Measurements from ENCODE around the gene LTBP3.

Gene LTBP3

DNA sequence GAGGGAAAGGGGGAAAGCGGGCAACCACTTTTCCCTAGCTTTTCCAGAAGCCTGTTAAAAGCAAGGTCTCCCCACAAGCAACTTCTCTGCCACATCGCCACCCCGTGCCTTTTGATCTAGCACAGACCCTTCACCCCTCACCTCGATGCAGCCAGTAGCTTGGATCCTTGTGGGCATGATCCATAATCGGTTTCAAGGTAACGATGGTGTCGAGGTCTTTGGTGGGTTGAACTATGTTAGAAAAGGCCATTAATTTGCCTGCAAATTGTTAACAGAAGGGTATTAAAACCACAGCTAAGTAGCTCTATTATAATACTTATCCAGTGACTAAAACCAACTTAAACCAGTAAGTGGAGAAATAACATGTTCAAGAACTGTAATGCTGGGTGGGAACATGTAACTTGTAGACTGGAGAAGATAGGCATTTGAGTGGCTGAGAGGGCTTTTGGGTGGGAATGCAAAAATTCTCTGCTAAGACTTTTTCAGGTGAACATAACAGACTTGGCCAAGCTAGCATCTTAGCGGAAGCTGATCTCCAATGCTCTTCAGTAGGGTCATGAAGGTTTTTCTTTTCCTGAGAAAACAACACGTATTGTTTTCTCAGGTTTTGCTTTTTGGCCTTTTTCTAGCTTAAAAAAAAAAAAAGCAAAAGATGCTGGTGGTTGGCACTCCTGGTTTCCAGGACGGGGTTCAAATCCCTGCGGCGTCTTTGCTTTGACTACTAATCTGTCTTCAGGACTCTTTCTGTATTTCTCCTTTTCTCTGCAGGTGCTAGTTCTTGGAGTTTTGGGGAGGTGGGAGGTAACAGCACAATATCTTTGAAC, 52.5 kb downstream of the LTBP3 start:
- peak in 1 of 2 donors; percentile 43 for DNase-seq

DNA sequence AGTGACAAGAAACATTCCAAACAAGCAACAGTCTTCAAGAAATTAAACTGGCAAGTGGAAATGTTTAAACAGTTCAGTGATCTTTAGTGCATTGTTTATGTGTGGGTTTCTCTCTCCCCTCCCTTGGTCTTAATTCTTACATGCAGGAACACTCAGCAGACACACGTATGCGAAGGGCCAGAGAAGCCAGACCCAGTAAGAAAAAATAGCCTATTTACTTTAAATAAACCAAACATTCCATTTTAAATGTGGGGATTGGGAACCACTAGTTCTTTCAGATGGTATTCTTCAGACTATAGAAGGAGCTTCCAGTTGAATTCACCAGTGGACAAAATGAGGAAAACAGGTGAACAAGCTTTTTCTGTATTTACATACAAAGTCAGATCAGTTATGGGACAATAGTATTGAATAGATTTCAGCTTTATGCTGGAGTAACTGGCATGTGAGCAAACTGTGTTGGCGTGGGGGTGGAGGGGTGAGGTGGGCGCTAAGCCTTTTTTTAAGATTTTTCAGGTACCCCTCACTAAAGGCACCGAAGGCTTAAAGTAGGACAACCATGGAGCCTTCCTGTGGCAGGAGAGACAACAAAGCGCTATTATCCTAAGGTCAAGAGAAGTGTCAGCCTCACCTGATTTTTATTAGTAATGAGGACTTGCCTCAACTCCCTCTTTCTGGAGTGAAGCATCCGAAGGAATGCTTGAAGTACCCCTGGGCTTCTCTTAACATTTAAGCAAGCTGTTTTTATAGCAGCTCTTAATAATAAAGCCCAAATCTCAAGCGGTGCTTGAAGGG, 53.3 kb downstream of the LTBP3 start:
- peak in 1 of 2 donors; percentile 40 for DNase-seq

DNA sequence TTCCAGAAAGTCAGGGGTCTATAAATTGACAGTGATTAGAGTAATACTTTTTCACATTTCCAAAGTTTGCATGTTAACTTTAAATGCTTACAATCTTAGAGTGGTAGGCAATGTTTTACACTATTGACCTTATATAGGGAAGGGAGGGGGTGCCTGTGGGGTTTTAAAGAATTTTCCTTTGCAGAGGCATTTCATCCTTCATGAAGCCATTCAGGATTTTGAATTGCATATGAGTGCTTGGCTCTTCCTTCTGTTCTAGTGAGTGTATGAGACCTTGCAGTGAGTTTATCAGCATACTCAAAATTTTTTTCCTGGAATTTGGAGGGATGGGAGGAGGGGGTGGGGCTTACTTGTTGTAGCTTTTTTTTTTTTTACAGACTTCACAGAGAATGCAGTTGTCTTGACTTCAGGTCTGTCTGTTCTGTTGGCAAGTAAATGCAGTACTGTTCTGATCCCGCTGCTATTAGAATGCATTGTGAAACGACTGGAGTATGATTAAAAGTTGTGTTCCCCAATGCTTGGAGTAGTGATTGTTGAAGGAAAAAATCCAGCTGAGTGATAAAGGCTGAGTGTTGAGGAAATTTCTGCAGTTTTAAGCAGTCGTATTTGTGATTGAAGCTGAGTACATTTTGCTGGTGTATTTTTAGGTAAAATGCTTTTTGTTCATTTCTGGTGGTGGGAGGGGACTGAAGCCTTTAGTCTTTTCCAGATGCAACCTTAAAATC, 54.0 kb downstream of the LTBP3 start:
- peak in 1 of 2 donors; percentile 47 for DNase-seq

DNA sequence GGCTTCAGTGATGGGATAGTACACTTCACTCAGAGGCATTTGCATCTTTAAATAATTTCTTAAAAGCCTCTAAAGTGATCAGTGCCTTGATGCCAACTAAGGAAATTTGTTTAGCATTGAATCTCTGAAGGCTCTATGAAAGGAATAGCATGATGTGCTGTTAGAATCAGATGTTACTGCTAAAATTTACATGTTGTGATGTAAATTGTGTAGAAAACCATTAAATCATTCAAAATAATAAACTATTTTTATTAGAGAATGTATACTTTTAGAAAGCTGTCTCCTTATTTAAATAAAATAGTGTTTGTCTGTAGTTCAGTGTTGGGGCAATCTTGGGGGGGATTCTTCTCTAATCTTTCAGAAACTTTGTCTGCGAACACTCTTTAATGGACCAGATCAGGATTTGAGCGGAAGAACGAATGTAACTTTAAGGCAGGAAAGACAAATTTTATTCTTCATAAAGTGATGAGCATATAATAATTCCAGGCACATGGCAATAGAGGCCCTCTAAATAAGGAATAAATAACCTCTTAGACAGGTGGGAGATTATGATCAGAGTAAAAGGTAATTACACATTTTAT, 54.7 kb downstream of the LTBP3 start:
- no peak for DNase-seq

DNA sequence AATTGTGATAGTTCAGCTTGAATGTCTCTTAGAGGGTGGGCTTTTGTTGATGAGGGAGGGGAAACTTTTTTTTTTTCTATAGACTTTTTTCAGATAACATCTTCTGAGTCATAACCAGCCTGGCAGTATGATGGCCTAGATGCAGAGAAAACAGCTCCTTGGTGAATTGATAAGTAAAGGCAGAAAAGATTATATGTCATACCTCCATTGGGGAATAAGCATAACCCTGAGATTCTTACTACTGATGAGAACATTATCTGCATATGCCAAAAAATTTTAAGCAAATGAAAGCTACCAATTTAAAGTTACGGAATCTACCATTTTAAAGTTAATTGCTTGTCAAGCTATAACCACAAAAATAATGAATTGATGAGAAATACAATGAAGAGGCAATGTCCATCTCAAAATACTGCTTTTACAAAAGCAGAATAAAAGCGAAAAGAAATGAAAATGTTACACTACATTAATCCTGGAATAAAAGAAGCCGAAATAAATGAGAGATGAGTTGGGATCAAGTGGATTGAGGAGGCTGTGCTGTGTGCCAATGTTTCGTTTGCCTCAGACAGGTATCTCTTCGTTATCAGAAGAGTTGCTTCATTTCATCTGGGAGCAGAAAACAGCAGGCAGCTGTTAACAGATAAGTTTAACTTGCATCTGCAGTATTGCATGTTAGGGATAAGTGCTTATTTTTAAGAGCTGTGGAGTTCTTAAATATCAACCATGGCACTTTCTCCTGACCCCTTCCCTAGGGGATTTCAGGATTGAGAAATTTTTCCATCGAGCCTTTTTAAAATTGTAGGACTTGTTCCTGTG, 55.4 kb downstream of the LTBP3 start:
- peak in 1 of 2 donors; percentile 51 for DNase-seq

DNA sequence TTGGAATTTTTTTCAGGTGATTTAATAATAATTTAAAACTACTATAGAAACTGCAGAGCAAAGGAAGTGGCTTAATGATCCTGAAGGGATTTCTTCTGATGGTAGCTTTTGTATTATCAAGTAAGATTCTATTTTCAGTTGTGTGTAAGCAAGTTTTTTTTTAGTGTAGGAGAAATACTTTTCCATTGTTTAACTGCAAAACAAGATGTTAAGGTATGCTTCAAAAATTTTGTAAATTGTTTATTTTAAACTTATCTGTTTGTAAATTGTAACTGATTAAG, 55.9 kb downstream of the LTBP3 start:
- DNase-seq = no peak

DNA sequence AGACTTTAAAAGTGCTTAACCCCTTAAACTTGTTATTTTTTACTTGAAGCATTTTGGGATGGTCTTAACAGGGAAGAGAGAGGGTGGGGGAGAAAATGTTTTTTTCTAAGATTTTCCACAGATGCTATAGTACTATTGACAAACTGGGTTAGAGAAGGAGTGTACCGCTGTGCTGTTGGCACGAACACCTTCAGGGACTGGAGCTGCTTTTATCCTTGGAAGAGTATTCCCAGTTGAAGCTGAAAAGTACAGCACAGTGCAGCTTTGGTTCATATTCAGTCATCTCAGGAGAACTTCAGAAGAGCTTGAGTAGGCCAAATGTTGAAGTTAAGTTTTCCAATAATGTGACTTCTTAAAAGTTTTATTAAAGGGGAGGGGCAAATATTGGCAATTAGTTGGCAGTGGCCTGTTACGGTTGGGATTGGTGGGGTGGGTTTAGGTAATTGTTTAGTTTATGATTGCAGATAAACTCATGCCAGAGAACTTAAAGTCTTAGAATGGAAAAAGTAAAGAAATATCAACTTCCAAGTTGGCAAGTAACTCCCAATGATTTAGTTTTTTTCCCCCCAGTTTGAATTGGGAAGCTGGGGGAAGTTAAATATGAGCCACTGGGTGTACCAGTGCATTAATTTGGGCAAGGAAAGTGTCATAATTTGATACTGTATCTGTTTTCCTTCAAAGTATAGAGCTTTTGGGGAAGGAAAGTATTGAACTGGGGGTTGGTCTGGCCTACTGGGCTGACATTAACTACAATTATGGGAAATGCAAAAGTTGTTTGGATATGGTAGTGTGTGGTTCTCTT, 56.5 kb downstream of the LTBP3 start:
- DNase-seq = peak in 1 of 2 donors; percentile 39

DNA sequence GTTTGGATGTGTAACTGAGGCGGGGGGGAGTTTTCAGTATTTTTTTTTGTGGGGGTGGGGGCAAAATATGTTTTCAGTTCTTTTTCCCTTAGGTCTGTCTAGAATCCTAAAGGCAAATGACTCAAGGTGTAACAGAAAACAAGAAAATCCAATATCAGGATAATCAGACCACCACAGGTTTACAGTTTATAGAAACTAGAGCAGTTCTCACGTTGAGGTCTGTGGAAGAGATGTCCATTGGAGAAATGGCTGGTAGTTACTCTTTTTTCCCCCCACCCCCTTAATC, 57.0 kb downstream of the LTBP3 start:
- DNase-seq = peak in 1 of 2 donors; percentile 37

DNA sequence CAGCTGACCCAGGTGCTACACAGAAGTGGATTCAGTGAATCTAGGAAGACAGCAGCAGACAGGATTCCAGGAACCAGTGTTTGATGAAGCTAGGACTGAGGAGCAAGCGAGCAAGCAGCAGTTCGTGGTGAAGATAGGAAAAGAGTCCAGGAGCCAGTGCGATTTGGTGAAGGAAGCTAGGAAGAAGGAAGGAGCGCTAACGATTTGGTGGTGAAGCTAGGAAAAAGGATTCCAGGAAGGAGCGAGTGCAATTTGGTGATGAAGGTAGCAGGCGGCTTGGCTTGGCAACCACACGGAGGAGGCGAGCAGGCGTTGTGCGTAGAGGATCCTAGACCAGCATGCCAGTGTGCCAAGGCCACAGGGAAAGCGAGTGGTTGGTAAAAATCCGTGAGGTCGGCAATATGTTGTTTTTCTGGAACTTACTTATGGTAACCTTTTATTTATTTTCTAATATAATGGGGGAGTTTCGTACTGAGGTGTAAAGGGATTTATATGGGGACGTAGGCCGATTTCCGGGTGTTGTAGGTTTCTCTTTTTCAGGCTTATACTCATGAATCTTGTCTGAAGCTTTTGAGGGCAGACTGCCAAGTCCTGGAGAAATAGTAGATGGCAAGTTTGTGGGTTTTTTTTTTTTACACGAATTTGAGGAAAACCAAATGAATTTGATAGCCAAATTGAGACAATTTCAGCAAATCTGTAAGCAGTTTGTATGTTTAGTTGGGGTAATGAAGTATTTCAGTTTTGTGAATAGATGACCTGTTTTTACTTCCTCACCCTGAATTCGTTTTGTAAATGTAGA, 57.6 kb downstream of the LTBP3 start:
- peak; percentile 45 to 62 for DNase-seq

DNA sequence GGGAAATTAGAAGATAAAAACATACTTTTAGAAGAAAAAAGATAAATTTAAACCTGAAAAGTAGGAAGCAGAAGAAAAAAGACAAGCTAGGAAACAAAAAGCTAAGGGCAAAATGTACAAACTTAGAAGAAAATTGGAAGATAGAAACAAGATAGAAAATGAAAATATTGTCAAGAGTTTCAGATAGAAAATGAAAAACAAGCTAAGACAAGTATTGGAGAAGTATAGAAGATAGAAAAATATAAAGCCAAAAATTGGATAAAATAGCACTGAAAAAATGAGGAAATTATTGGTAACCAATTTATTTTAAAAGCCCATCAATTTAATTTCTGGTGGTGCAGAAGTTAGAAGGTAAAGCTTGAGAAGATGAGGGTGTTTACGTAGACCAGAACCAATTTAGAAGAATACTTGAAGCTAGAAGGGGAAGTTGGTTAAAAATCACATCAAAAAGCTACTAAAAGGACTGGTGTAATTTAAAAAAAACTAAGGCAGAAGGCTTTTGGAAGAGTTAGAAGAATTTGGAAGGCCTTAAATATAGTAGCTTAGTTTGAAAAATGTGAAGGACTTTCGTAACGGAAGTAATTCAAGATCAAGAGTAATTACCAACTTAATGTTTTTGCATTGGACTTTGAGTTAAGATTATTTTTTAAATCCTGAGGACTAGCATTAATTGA, 58.3 kb downstream of the LTBP3 start:
- DNase-seq = peak in 1 of 2 donors; percentile 54

DNA sequence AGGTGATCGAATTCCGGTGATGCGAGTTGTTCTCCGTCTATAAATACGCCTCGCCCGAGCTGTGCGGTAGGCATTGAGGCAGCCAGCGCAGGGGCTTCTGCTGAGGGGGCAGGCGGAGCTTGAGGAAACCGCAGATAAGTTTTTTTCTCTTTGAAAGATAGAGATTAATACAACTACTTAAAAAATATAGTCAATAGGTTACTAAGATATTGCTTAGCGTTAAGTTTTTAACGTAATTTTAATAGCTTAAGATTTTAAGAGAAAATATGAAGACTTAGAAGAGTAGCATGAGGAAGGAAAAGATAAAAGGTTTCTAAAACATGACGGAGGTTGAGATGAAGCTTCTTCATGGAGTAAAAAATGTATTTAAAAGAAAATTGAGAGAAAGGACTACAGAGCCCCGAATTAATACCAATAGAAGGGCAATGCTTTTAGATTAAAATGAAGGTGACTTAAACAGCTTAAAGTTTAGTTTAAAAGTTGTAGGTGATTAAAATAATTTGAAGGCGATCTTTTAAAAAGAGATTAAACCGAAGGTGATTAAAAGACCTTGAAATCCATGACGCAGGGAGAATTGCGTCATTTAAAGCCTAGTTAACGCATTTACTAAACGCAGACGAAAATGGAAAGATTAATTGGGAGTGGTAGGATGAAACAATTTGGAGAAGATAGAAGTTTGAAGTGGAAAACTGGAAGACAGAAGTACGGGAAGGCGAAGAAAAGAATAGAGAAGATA, 59.0 kb downstream of the LTBP3 start, which contains the start of gene MALAT1:
Gene MALAT1, plus strand, starts transcription at position 69 of the 736 bp plus-strand sequence.
- peak; percentile 94 to 97 for DNase-seq

DNA sequence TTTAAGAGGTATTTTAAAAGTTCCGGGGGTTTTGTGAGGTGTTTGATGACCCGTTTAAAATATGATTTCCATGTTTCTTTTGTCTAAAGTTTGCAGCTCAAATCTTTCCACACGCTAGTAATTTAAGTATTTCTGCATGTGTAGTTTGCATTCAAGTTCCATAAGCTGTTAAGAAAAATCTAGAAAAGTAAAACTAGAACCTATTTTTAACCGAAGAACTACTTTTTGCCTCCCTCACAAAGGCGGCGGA, 59.5 kb downstream of the LTBP3 start:
- no peak for DNase-seq

DNA sequence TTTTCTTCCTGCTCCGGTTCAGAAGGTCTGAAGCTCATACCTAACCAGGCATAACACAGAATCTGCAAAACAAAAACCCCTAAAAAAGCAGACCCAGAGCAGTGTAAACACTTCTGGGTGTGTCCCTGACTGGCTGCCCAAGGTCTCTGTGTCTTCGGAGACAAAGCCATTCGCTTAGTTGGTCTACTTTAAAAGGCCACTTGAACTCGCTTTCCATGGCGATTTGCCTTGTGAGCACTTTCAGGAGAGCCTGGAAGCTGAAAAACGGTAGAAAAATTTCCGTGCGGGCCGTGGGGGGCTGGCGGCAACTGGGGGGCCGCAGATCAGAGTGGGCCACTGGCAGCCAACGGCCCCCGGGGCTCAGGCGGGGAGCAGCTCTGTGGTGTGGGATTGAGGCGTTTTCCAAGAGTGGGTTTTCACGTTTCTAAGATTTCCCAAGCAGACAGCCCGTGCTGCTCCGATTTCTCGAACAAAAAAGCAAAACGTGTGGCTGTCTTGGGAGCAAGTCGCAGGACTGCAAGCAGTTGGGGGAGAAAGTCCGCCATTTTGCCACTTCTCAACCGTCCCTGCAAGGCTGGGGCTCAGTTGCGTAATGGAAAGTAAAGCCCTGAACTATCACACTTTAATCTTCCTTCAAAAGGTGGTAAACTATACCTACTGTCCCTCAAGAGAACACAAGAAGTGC, 60.0 kb downstream of the LTBP3 start:
- DNase-seq = peak; percentile 70 to 79

DNA sequence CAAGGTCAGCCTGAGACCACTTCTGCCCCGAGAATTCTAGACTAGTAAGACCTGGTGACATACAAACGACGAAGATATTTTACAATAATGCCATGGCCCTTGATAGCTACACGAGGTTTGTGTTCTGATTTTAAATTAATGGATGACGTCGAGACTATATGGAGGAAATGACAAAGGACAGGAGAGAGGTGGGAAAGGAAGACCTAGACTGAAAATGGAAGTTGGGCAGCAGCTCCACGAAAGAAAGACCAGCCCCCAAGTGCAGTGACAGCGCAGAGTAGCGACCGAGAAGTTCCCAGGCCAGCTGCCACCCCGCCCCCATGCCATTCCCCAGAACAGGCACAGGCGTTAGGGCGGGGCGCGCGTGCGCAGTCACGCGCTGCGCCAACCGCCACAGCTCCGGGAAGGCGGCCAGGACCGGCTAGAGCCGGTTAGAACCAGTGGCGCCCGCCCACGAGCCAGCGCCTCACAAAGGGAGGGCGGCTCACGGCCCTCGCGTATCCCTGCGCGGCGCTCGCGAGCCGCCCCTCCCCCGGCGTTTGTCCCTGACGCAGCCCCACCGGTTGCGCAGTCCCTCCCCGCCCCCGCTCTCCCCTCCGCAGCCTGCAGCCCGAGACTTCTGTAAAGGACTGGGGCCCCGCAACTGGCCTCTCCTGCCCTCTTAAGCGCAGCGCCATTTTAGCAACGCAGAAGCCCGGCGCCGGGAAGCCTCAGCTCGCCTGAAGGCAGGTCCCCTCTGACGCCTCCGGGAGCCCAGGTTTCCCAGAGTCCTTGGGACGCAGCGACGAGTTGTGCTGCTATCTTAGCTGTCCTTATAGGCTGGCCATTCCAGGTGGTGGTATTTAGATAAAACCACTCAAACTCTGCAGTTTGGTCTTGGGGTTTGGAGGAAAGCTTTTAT, 60.8 kb downstream of the LTBP3 start:
- peak; percentile 98 to 99 for DNase-seq

DNA sequence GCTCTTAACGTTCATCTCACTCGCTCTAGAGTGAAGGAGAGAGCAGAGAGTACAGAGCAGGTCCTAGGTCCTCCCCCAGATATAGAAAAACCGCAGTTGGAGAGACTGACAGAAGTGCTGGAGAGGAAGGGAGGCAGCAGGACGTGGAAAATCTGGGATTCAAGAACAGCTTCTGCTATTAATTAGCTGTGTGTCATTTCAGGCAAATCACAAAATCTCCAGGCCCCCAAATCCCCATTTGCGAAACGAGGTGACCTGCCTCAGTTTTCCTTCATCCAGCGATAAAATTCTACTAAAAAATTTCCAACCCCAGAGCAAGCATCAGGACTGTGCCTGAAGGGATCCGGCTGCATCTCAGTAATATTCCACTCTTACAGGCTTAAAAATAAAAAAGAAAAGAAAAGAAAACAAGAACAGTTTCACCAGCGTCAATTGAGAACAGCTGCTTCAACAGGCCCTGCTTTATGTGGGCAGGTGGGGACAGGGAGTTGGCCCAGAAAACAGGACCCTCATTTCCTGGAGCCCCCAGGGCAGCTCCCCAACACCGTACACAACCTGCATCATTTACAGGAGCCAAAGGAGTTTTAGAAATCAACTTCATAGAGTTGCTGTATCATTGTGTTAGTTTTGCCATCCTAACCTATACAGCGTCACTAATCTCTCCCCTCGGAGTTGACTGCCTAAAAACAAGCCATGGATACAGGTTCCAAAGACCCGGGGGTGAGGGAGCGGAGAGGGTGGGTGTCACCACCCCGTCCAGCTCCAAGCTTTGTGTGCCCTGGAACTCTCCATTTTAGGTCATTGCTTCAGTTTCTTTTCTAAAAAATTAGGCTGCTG, 61.6 kb downstream of the LTBP3 start:
- DNase-seq = no peak

DNA sequence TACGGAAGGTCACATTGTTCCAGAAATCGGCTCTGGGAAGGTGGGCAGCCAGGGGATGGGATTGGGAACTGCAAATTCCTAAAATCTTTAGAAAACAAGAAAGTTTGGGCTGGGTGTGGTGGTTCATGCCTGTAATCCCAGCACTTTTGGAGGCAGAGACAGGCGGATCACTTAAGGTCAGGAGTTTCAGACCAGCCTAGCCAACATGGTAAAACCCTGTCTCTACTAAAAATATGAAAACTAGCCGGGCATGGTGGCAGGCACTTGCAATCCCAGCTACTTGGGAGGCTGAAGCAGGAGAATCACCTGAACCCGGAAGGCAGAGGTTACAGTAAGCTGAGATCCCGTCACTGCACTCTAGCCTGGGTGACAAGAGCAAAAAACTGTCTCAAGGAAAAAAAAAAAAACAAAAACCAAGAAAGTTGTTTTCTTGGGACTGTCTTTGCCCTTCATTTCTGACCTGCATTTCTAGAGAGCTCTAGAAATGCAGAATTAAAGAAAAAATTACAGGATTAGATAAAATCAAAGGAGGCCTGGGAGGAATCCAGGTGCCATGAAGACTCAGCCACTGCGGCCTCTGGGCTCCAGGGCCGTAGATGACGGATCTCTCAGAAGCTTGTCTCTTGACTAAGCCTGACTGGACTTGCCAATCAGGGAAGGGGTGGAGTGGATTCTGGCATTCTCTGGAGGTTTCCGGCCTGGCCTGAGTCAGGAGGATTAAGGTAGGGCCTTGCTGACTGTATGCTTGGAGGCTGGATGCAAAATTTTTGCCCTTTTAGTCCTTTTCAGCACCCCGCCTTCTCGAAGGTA, 64.6 kb downstream of the LTBP3 start:
- DNase-seq = no peak
